ENCODE measurements around the gene MLLT10. TPM values are rescaled to one million over a fixed set of nuclear protein-coding genes. Genes with fewer than 3 reads are reported as not detected.

MLLT10 gene
- total RNA-seq, 1 donor from 2014 or later: 65.6 TPM

DNA sequence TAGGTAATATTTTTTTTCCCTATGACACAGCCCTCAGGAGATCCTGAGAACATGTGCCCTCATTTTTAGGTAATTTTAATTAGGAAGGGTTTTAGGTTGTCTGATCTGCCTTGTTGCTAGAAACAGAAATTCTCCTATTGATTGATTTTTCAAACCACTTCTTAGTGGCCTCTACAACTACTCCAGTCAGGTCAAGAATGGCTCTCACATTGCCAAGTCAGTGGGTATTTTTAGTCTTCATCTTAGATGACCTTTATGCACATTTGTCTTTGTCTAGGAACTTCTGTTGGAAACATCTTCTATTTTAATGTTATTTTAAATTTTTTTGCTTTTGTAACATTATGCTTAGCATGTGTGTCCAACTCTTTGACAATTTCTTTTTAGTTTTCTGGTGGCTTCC lies 162.3 kb downstream of the MLLT10 start:
- H3K9me3 Mint-ChIP-seq (ENCODE audit: low read depth): peaks cover 36% of the 10 kb centered on the region
- no peak for DNase-seq (ENCODE audit: low spot score, unreplicated experiment)
- no peak overlapping the region for H3K4me3 Mint-ChIP-seq (ENCODE audit: low read depth)
- peaks cover 56% of the 10 kb centered on the region for H3K36me3 Mint-ChIP-seq (ENCODE audit: insufficient read depth)
- no peaks in the 10 kb centered on the region for H3K27me3 Mint-ChIP-seq
- H3K4me1 Mint-ChIP-seq (ENCODE audit: low read depth): no peaks in the 10 kb centered on the region
- TF ChIP-seq, protein P1, sequence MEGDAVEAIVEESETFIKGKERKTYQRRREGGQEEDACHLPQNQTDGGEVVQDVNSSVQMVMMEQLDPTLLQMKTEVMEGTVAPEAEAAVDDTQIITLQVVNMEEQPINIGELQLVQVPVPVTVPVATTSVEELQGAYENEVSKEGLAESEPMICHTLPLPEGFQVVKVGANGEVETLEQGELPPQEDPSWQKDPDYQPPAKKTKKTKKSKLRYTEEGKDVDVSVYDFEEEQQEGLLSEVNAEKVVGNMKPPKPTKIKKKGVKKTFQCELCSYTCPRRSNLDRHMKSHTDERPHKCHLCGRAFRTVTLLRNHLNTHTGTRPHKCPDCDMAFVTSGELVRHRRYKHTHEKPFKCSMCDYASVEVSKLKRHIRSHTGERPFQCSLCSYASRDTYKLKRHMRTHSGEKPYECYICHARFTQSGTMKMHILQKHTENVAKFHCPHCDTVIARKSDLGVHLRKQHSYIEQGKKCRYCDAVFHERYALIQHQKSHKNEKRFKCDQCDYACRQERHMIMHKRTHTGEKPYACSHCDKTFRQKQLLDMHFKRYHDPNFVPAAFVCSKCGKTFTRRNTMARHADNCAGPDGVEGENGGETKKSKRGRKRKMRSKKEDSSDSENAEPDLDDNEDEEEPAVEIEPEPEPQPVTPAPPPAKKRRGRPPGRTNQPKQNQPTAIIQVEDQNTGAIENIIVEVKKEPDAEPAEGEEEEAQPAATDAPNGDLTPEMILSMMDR (IDR thresholded peaks at IDR 0.05; ENCODE audit: unreplicated experiment): no peak
- H3K27ac Mint-ChIP-seq: no peak overlapping the region

DNA sequence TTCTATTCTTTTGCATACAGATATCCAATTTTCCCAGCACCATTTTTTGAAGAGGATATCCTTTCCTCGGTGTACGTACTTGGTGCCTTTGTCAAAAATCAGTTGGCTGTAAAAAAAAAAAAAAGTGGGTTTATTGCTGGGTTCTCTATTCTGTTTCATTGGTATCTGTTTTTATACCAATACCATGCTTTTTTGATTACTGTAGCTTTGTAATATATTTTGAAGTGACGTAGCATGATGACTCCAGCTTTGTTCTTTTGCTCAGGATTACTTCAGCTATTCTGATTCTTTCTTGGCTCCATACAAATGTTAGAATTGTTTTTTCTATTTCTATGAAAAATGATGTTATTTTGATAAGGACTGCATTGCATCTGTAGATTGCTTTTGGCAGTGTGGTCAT lies 165.5 kb downstream of the MLLT10 start:
- no peak for DNase-seq (ENCODE audit: low spot score, unreplicated experiment)
- no peak overlapping the region for H3K4me3 Mint-ChIP-seq (ENCODE audit: low read depth)
- H3K27ac Mint-ChIP-seq: no peak overlapping the region
- TF ChIP-seq, protein P1 (IDR thresholded peaks at IDR 0.05; ENCODE audit: unreplicated experiment): no peak
- no peaks in the 10 kb centered on the region for H3K27me3 Mint-ChIP-seq
- peaks cover 6% of the 10 kb centered on the region for H3K4me1 Mint-ChIP-seq (ENCODE audit: low read depth)
- H3K36me3 Mint-ChIP-seq (ENCODE audit: insufficient read depth): peaks cover 57% of the 10 kb centered on the region
- peaks cover 40% of the 10 kb centered on the region for H3K9me3 Mint-ChIP-seq (ENCODE audit: low read depth)

DNA sequence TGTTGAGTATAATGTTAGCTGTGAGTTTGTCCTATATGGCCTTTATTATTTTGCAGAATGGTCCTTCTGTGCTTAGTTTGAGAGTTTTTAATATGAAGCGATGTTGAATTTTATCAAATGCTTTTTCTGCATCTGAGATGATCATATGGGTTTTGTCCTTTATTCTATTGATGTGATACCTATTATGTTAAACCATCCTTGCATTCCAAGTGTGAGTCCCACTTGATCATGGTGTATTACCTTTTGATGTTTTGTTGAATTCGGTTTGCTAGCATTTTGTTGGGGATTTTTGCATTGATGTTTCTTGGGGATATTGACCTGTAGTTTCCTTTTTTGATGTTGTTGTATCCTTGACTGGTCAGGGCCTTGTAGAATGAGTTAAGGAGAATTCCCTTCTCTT lies 166.4 kb downstream of the MLLT10 start:
- Mint-ChIP-seq H3K36me3 (ENCODE audit: insufficient read depth) (peaks cover 51% of the 10 kb centered on the region), H3K27me3 (no peaks in the 10 kb centered on the region), H3K4me3 (ENCODE audit: low read depth) (no peak overlapping the region), H3K4me1 (ENCODE audit: low read depth) (peaks cover 6% of the 10 kb centered on the region), H3K9me3 (ENCODE audit: low read depth) (peaks cover 40% of the 10 kb centered on the region), H3K27ac (no peak overlapping the region)
- TF ChIP-seq, protein P1 (IDR thresholded peaks at IDR 0.05; ENCODE audit: unreplicated experiment): no peak
- no peak for DNase-seq (ENCODE audit: low spot score, unreplicated experiment)

GRCh38 chr10:21702633-21703111 lies 168.6 kb downstream of the MLLT10 start:
- Mint-ChIP-seq H3K27me3 (no peaks in the 10 kb centered on the region), H3K4me1 (ENCODE audit: low read depth) (peaks cover 8% of the 10 kb centered on the region), H3K36me3 (ENCODE audit: insufficient read depth) (peaks cover 52% of the 10 kb centered on the region), H3K27ac (peak overlapping the region; percentile 58), H3K9me3 (ENCODE audit: low read depth) (peaks cover 39% of the 10 kb centered on the region), H3K4me3 (ENCODE audit: low read depth) (no peak overlapping the region)
- TF ChIP-seq, protein P1 (IDR thresholded peaks at IDR 0.05; ENCODE audit: unreplicated experiment): no peak
- no peak for DNase-seq (ENCODE audit: low spot score, unreplicated experiment)

- no peak for DNase-seq (ENCODE audit: low spot score, unreplicated experiment)
- H3K9me3 Mint-ChIP-seq (ENCODE audit: low read depth): peaks cover 17% of the 10 kb centered on the region
- peaks cover 13% of the 10 kb centered on the region for H3K4me1 Mint-ChIP-seq (ENCODE audit: low read depth)
- TF ChIP-seq, protein P1 (IDR thresholded peaks at IDR 0.05; ENCODE audit: unreplicated experiment): no peak
- peaks cover 36% of the 10 kb centered on the region for H3K36me3 Mint-ChIP-seq (ENCODE audit: insufficient read depth)
- H3K27me3 Mint-ChIP-seq: no peaks in the 10 kb centered on the region
- H3K27ac Mint-ChIP-seq: no peak overlapping the region
- H3K4me3 Mint-ChIP-seq (ENCODE audit: low read depth): no peak overlapping the region
Observed at GRCh38 chr10:21705142-21705827, 171.3 kb downstream of the MLLT10 start.
